ENCODE measurements around the gene RNF2. TPM values are rescaled to one million over a fixed set of nuclear protein-coding genes. Genes with fewer than 3 reads are reported as not detected.

Gene RNF2
- polyA plus RNA-seq, 2 donors: 3.4 to 5.6 TPM

DNA sequence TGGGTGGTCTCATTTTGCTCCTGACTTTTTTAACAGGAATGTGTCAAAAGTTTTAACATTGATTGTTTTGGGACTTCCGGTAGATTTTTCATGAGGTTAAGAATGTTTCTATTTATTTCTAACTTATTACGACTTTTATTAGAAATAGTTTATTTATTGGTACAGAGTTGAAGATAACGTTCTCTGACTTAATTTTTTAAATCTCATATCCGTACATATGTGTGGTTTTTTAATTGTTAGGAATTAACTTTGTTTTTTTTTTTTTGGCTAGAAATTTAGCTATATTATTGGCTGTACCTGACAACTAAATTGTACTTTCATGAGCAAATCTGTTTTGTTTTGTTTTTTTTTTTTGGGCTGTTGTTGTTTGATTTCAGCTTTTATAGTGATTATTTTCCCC lies 32.0 kb downstream of the RNF2 start:
- Histone ChIP-seq H3K9me3 (ENCODE audit: control insufficient read depth in 2 of 2, insufficient read depth in 1 of 2, low read depth in 1 of 2, low read length in 1 of 2) (no peaks in the 10 kb centered on the region), H3K4me3 (ENCODE audit: low read depth in 1 of 2, low read length in 2 of 2) (no peak overlapping the region)
- WGBS, 2 donors: 74 to 82% methylated on average over 4 of the region's 4 CpGs

DNA sequence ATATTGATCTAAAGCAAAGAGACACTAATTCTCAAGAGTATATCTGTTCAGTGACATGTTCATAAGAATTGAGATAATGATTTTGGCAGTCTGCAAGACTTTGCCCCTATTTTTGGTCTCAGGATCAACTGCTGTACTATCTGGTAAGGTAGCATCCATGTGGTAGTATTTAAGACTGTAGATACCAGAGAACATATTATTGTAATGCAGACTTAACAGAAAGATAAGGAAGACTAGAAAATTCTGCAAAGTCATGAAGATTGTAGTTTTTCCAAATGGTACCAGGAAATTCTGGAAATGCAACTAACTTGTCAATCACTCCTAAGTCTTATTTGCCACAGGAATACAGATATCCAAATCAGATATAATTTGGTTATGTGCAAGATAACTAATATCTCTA lies 35.1 kb downstream of the RNF2 start:
- H3K9me3 ChIP-seq (ENCODE audit: control insufficient read depth in 2 of 2, insufficient read depth in 1 of 2, low read depth in 1 of 2, low read length in 1 of 2): no peaks in the 10 kb centered on the region
- H3K4me3 ChIP-seq (ENCODE audit: low read depth in 1 of 2, low read length in 2 of 2): no peak overlapping the region
- H3K27ac ChIP-seq (ENCODE audit: low read depth in 2 of 2, low read length in 1 of 2): no peak overlapping the region
- H3K27me3 ChIP-seq (ENCODE audit: control insufficient read depth in 1 of 2, insufficient read depth in 2 of 2, low read length in 2 of 2): no peaks in the 10 kb centered on the region
- no peaks in the 10 kb centered on the region for H3K36me3 ChIP-seq (ENCODE audit: control insufficient read depth in 2 of 2, insufficient read depth in 2 of 2, low read length in 1 of 2)
- H3K4me1 ChIP-seq (ENCODE audit: control insufficient read depth in 2 of 2, insufficient read depth in 2 of 2, low read length in 1 of 2): no peaks in the 10 kb centered on the region

More for the DNA sequence above, 32.0 kb downstream of the RNF2 start:
- H3K4me1 ChIP-seq (ENCODE audit: control insufficient read depth in 2 of 2, insufficient read depth in 2 of 2, low read length in 1 of 2): no peaks in the 10 kb centered on the region
- H3K27ac ChIP-seq (ENCODE audit: low read depth in 2 of 2, low read length in 1 of 2): no peak overlapping the region
- no peaks in the 10 kb centered on the region for H3K27me3 ChIP-seq (ENCODE audit: control insufficient read depth in 1 of 2, insufficient read depth in 2 of 2, low read length in 2 of 2)
- no peaks in the 10 kb centered on the region for H3K36me3 ChIP-seq (ENCODE audit: control insufficient read depth in 2 of 2, insufficient read depth in 2 of 2, low read length in 1 of 2)

GRCh38 chr1:185083818-185084217 lies 38.5 kb downstream of the RNF2 start:
- Histone ChIP-seq H3K36me3 (ENCODE audit: control insufficient read depth in 2 of 2, insufficient read depth in 2 of 2, low read length in 1 of 2) (no peaks in the 10 kb centered on the region), H3K27me3 (ENCODE audit: control insufficient read depth in 1 of 2, insufficient read depth in 2 of 2, low read length in 2 of 2) (no peaks in the 10 kb centered on the region), H3K4me1 (ENCODE audit: control insufficient read depth in 2 of 2, insufficient read depth in 2 of 2, low read length in 1 of 2) (no peaks in the 10 kb centered on the region), H3K27ac (ENCODE audit: low read depth in 2 of 2, low read length in 1 of 2) (no peak overlapping the region), H3K9me3 (ENCODE audit: control insufficient read depth in 2 of 2, insufficient read depth in 1 of 2, low read depth in 1 of 2, low read length in 1 of 2) (no peaks in the 10 kb centered on the region), H3K4me3 (ENCODE audit: low read depth in 1 of 2, low read length in 2 of 2) (no peak overlapping the region)
- 94 to 99% methylated on average over 2 of the region's 2 CpGs for WGBS, 2 donors

DNA sequence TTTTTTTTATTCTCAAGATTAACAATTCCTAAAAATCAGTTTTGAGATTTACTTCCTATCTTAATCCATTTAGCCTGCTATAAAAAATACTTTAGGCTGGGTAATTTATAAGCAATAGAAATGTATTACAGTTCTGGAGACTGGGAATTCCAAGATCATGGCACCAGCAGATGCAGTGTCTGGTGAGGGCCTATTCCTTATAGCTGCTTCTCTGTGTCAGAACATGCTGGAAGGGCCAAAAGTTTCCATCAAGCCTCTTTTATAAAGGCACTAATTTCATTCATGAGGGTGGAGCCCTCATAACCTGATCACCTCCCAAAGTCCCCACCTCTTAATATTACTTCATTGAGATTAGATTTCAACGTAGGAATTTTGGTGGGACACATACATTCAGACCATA lies 41.7 kb downstream of the RNF2 start:
- Histone ChIP-seq H3K4me1 (ENCODE audit: control insufficient read depth in 2 of 2, insufficient read depth in 2 of 2, low read length in 1 of 2) (no peaks in the 10 kb centered on the region), H3K4me3 (ENCODE audit: low read depth in 1 of 2, low read length in 2 of 2) (no peak overlapping the region), H3K9me3 (ENCODE audit: control insufficient read depth in 2 of 2, insufficient read depth in 1 of 2, low read depth in 1 of 2, low read length in 1 of 2) (no peaks in the 10 kb centered on the region), H3K36me3 (ENCODE audit: control insufficient read depth in 2 of 2, insufficient read depth in 2 of 2, low read length in 1 of 2) (no peaks in the 10 kb centered on the region), H3K27me3 (ENCODE audit: control insufficient read depth in 1 of 2, insufficient read depth in 2 of 2, low read length in 2 of 2) (no peaks in the 10 kb centered on the region), H3K27ac (ENCODE audit: low read depth in 2 of 2, low read length in 1 of 2) (no peak overlapping the region)
- WGBS, 2 donors: 93 to 94% methylated on average over 1 of the region's 1 CpG

GRCh38 chr1:185087746-185088145 lies 42.4 kb downstream of the RNF2 start:
- Histone ChIP-seq H3K9me3 (ENCODE audit: control insufficient read depth in 2 of 2, insufficient read depth in 1 of 2, low read depth in 1 of 2, low read length in 1 of 2) (no peaks in the 10 kb centered on the region), H3K4me3 (ENCODE audit: low read depth in 1 of 2, low read length in 2 of 2) (no peak overlapping the region), H3K27me3 (ENCODE audit: control insufficient read depth in 1 of 2, insufficient read depth in 2 of 2, low read length in 2 of 2) (no peaks in the 10 kb centered on the region), H3K4me1 (ENCODE audit: control insufficient read depth in 2 of 2, insufficient read depth in 2 of 2, low read length in 1 of 2) (no peaks in the 10 kb centered on the region), H3K36me3 (ENCODE audit: control insufficient read depth in 2 of 2, insufficient read depth in 2 of 2, low read length in 1 of 2) (no peaks in the 10 kb centered on the region), H3K27ac (ENCODE audit: low read depth in 2 of 2, low read length in 1 of 2) (no peak overlapping the region)

DNA sequence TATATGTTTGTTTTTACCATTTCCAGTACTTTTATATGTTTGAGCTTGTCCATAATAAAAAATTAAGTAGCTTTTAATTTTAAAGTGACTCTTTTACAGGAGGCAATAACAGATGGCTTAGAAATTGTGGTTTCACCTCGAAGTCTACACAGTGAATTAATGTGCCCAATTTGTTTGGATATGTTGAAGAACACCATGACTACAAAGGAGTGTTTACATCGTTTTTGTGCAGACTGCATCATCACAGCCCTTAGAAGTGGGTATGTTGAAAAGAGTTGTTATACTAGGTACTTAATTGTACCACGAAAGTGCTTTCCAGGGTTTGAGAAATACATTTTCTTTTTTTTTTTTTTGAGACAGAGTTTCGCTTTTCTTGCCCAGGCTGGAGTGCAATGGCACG lies 46.1 kb downstream of the RNF2 start:
- Histone ChIP-seq H3K4me3 (ENCODE audit: low read depth in 1 of 2, low read length in 2 of 2) (no peak overlapping the region), H3K27me3 (ENCODE audit: control insufficient read depth in 1 of 2, insufficient read depth in 2 of 2, low read length in 2 of 2) (no peaks in the 10 kb centered on the region), H3K27ac (ENCODE audit: low read depth in 2 of 2, low read length in 1 of 2) (no peak overlapping the region), H3K9me3 (ENCODE audit: control insufficient read depth in 2 of 2, insufficient read depth in 1 of 2, low read depth in 1 of 2, low read length in 1 of 2) (no peaks in the 10 kb centered on the region), H3K4me1 (ENCODE audit: control insufficient read depth in 2 of 2, insufficient read depth in 2 of 2, low read length in 1 of 2) (no peaks in the 10 kb centered on the region), H3K36me3 (ENCODE audit: control insufficient read depth in 2 of 2, insufficient read depth in 2 of 2, low read length in 1 of 2) (no peaks in the 10 kb centered on the region)
- 82 to 85% methylated on average over 5 of the region's 5 CpGs for WGBS, 2 donors

DNA sequence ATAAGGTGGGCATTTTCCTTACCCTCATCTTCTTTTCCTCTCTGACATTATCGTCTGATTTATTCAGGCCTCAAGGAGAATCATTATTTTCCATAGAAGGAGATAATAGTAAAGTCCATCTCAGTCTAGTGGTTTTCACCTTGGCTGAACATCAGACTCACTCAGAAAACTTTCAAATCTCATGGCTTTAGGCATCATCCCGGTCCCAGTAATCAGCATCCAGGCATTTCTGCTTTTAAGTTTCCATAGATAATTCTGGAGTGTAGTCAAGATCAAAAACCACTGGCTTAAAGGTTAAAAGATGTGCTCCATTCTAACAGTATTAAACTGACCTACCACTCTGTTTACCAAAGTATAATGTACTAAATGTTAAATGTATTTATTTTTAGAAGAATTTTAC lies 49.4 kb downstream of the RNF2 start:
- no peaks in the 10 kb centered on the region for H3K4me1 ChIP-seq (ENCODE audit: control insufficient read depth in 2 of 2, insufficient read depth in 2 of 2, low read length in 1 of 2)

DNA sequence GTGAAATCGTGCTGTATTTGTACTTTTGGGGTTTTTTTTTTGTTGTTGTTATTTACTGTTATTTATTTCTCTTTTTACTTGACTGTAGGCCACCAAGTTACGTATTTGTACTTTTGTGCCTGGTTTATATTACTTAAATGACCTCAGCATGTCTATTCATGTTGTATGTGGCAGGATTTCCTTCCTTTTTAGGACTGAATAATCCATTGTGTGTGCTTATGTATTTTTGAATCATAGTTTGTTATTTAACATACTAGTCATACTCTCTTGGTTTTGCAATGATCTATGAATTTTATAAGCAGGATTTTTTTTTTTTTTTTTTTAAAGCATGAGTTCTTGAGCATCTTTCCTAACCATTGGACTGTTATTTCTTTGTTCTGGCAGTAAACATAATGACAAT lies 51.2 kb downstream of the RNF2 start:
- no peaks in the 10 kb centered on the region for H3K9me3 ChIP-seq (ENCODE audit: control insufficient read depth in 2 of 2, insufficient read depth in 1 of 2, low read depth in 1 of 2, low read length in 1 of 2)
- no peak overlapping the region for H3K4me3 ChIP-seq (ENCODE audit: low read depth in 1 of 2, low read length in 2 of 2)
- H3K36me3 ChIP-seq (ENCODE audit: control insufficient read depth in 2 of 2, insufficient read depth in 2 of 2, low read length in 1 of 2): peaks cover 0 to 2% of the 10 kb centered on the region in 2 donors
- H3K27ac ChIP-seq (ENCODE audit: low read depth in 2 of 2, low read length in 1 of 2): no peak overlapping the region
- H3K4me1 ChIP-seq (ENCODE audit: control insufficient read depth in 2 of 2, insufficient read depth in 2 of 2, low read length in 1 of 2): no peaks in the 10 kb centered on the region
- 64 to 80% methylated on average over 2 of the region's 2 CpGs for WGBS, 2 donors
- no peaks in the 10 kb centered on the region for H3K27me3 ChIP-seq (ENCODE audit: control insufficient read depth in 1 of 2, insufficient read depth in 2 of 2, low read length in 2 of 2)

More for the DNA sequence above, 49.4 kb downstream of the RNF2 start:
- H3K27me3 ChIP-seq (ENCODE audit: control insufficient read depth in 1 of 2, insufficient read depth in 2 of 2, low read length in 2 of 2): no peaks in the 10 kb centered on the region
- no peak overlapping the region for H3K27ac ChIP-seq (ENCODE audit: low read depth in 2 of 2, low read length in 1 of 2)
- 88 to 100% methylated on average over 2 of the region's 2 CpGs for WGBS, 2 donors
- peaks cover 0 to 2% of the 10 kb centered on the region in 2 donors for H3K36me3 ChIP-seq (ENCODE audit: control insufficient read depth in 2 of 2, insufficient read depth in 2 of 2, low read length in 1 of 2)
- H3K9me3 ChIP-seq (ENCODE audit: control insufficient read depth in 2 of 2, insufficient read depth in 1 of 2, low read depth in 1 of 2, low read length in 1 of 2): no peaks in the 10 kb centered on the region
- H3K4me3 ChIP-seq (ENCODE audit: low read depth in 1 of 2, low read length in 2 of 2): no peak overlapping the region

DNA sequence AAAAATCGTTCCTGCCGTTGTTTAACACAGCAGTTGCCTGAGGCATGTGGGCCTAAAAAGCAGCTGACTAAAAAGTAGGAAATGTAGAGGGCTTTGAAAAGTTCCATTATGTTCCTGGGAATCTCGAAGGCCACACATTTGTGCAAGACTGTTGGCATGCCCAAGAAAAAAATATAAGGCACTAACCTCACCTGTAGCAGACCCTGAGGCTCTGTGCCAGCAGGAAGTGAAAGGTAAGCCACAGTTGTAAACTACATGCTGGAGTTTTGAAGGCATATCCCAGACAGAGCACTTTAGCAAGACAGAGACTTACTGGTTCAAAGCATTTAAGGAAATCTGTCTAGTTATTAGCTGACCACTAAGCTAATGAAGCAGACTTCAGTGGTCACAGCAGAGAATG lies 58.7 kb downstream of the RNF2 start:
- H3K4me3 ChIP-seq (ENCODE audit: low read depth in 1 of 2, low read length in 2 of 2): no peak overlapping the region
- no peaks in the 10 kb centered on the region for H3K27me3 ChIP-seq (ENCODE audit: control insufficient read depth in 1 of 2, insufficient read depth in 2 of 2, low read length in 2 of 2)
- 90 to 91% methylated on average over 3 of the region's 3 CpGs for WGBS, 2 donors
- no peaks in the 10 kb centered on the region for H3K4me1 ChIP-seq (ENCODE audit: control insufficient read depth in 2 of 2, insufficient read depth in 2 of 2, low read length in 1 of 2)
- peaks cover 3 to 6% of the 10 kb centered on the region in 2 donors for H3K9me3 ChIP-seq (ENCODE audit: control insufficient read depth in 2 of 2, insufficient read depth in 1 of 2, low read depth in 1 of 2, low read length in 1 of 2)
- no peaks in the 10 kb centered on the region for H3K36me3 ChIP-seq (ENCODE audit: control insufficient read depth in 2 of 2, insufficient read depth in 2 of 2, low read length in 1 of 2)
- H3K27ac ChIP-seq (ENCODE audit: low read depth in 2 of 2, low read length in 1 of 2): no peak overlapping the region

- Histone ChIP-seq H3K27me3 (ENCODE audit: control insufficient read depth in 1 of 2, insufficient read depth in 2 of 2, low read length in 2 of 2) (no peaks in the 10 kb centered on the region), H3K4me1 (ENCODE audit: control insufficient read depth in 2 of 2, insufficient read depth in 2 of 2, low read length in 1 of 2) (no peaks in the 10 kb centered on the region), H3K9me3 (ENCODE audit: control insufficient read depth in 2 of 2, insufficient read depth in 1 of 2, low read depth in 1 of 2, low read length in 1 of 2) (peaks cover 3 to 6% of the 10 kb centered on the region in 2 donors), H3K27ac (ENCODE audit: low read depth in 2 of 2, low read length in 1 of 2) (no peak overlapping the region), H3K36me3 (ENCODE audit: control insufficient read depth in 2 of 2, insufficient read depth in 2 of 2, low read length in 1 of 2) (no peaks in the 10 kb centered on the region), H3K4me3 (ENCODE audit: low read depth in 1 of 2, low read length in 2 of 2) (no peak overlapping the region)
- WGBS, 2 donors: 85 to 93% methylated on average over 3 of the region's 3 CpGs
Measured at GRCh38 chr1:185105121-185105520, 59.8 kb downstream of the RNF2 start.
